HepG2 (cell line): Measurements from ENCODE around the gene SLC25A23. TPM values are rescaled to one million over a fixed set of nuclear protein-coding genes. Genes with fewer than 3 reads are reported as not detected.

ENCODE experiments used
- ATAC-seq: fragments of 200-7000 bp; cut with Tn5 transposase; 3 replicates; pipeline ENCODE4 v1.9.1; 2020; ENCODE audit warnings: mild to moderate bottlenecking, moderate library complexity
- BruUV-seq: library from RNA; stranded (reverse); fragments of 400-500 nt; replicated peaks from 2 replicates; lab custom pipeline; 2021; lab: Mats Ljungman, UMichigan
- CTCF ChIA-PET: fragments of 300-600 bp; formaldehyde crosslinking; extraction: SDS; loops from one replicate; lab custom pipeline; 2021; ENCODE audit warnings: low total read pairs, inconsistent platforms, low intra/inter-chr PET ratio; lab: Yijun Ruan, JAX
- POLR2A ChIA-PET: fragments of 350-600 bp; sonication (Branson Sonifier 250); formaldehyde crosslinking; loops from one replicate; lab custom pipeline; 2020; ENCODE audit warnings: antibody characterized with exemption, inconsistent platforms; lab: Yijun Ruan, JAX
- DNase-seq: peaks from one replicate; pipeline ENCODE4 v3.0.0-alpha.2; 2015; ENCODE audit warnings: low spot score
- FAIRE-seq: peaks from 3 replicates; lab custom pipeline; 2011; peaks lifted over from hg19 to GRCh38; lab: Jason Lieb, UNC
- H2AFZ ChIP-seq: one replicate; pipeline ENCODE4 v1.6.1; 2011; ENCODE audit warnings: low read length, inconsistent platforms
- H3K27ac ChIP-seq: fragments of 300-600 bp; 3 replicates; pipeline ENCODE4 v1.8.0; 2011; ENCODE audit warnings: mixed run types, mild to moderate bottlenecking, mixed read lengths, low read length, inconsistent platforms; ENCODE audit not compliant: insufficient read depth; ENCODE audit errors: extremely low read length
- H3K27me3 ChIP-seq, 2 experiments: fragments of 200-600 bp in 1 of 2; 2 replicates in 1 of 2; 3 replicates in 1 of 2; pipeline versions ENCODE4 v1.6.0 to v1.8.0; 2011; ENCODE audit warnings: low read length in 2 of 2, mild to moderate bottlenecking in 2 of 2, moderate library complexity in 2 of 2, inconsistent platforms in 1 of 2; ENCODE audit not compliant: insufficient read depth in 2 of 2, control insufficient read depth in 1 of 2
- H3K36me3 ChIP-seq, 2 experiments: fragments of 200-600 bp in 1 of 2; replicated peaks in 1 of 2; 2 replicates in 1 of 2; 3 replicates in 1 of 2; pipeline versions ENCODE4 v1.5.1 to v1.8.0; 2011; ENCODE audit warnings: low read length in 2 of 2, inconsistent platforms in 1 of 2; ENCODE audit not compliant: insufficient read depth in 2 of 2, control insufficient read depth in 1 of 2
- H3K4me1 ChIP-seq: 2 replicates; pipeline ENCODE4 v1.5.1; 2012; ENCODE audit warnings: low read length, inconsistent platforms; ENCODE audit not compliant: insufficient read depth
- H3K4me2 ChIP-seq: 2 replicates; pipeline ENCODE4 v1.6.0; 2011; ENCODE audit warnings: low read depth, low read length, inconsistent platforms
- H3K4me3 ChIP-seq, 3 experiments: fragments of 200-600 bp in 1 of 3; sonication (generic), shearing (Covaris generic) in 1 of 3; replicated peaks in 1 of 3; 2 replicates each; pipeline ENCODE4 v1.5.1; 2011 to 2016; ENCODE audit warnings: low read length in 3 of 3, inconsistent platforms in 2 of 3, low read depth in 2 of 3, mild to moderate bottlenecking in 2 of 3, control low read depth in 1 of 3, mixed read lengths in 1 of 3; ENCODE audit not compliant: insufficient read depth in 1 of 3
- H3K79me2 ChIP-seq: one replicate; pipeline ENCODE4 v1.6.1; 2011; ENCODE audit warnings: low read length, inconsistent platforms; ENCODE audit not compliant: insufficient read depth
- H3K9ac ChIP-seq: 2 replicates; pipeline ENCODE4 v1.6.0; 2011; ENCODE audit warnings: mild to moderate bottlenecking, low read depth, low read length, inconsistent platforms; ENCODE audit not compliant: insufficient read depth
- H3K9me3 ChIP-seq: 2 replicates; pipeline ENCODE4 v1.5.1; 2012; ENCODE audit warnings: mild to moderate bottlenecking, low read length
- H4K20me1 ChIP-seq: 2 replicates; pipeline ENCODE4 v1.6.0; 2011; ENCODE audit warnings: inconsistent platforms, mild to moderate bottlenecking, low read length, moderate library complexity; ENCODE audit not compliant: insufficient read depth
- CREM ChIP-seq, 2 experiments: sonication (generic) in 1 of 2; formaldehyde crosslinking in 1 of 2; IDR thresholded peaks; 2 replicates each; pipeline versions ENCODE4 v1.4.0 to v1.6.1; 2016 to 2020; ENCODE audit warnings: antibody characterized with exemption in 1 of 2, mild to moderate bottlenecking in 1 of 2, missing genetic modification reagents in 1 of 2
- FOXP1 ChIP-seq, 2 experiments: fragments of 450-650 bp in 1 of 2; IDR thresholded peaks; 2 replicates each; pipeline ENCODE4 v1.6.1; 2017 to 2018; ENCODE audit warnings: antibody characterized with exemption in 1 of 2
- MEIS1 ChIP-seq: sonication (generic); formaldehyde crosslinking; IDR thresholded peaks from 2 replicates; pipeline ENCODE4 v1.9.0; 2021; ENCODE audit warnings: mild to moderate bottlenecking, missing genetic modification reagents, moderate library complexity, borderline replicate concordance
- MXD4 ChIP-seq: IDR thresholded peaks from 2 replicates; pipeline ENCODE4 v1.6.1; 2016; ENCODE audit warnings: mild to moderate bottlenecking, missing biosample characterization, missing genetic modification reagents
- NCOR1 ChIP-seq: fragments of 200-600 bp; sonication (generic); IDR thresholded peaks from 2 replicates; pipeline ENCODE4 v1.7.0; 2017; ENCODE audit warnings: antibody characterized with exemption, low read length, borderline replicate concordance
- NRL ChIP-seq: sonication (generic); formaldehyde crosslinking; IDR thresholded peaks from 2 replicates; pipeline ENCODE4 v1.5.0; 2020; ENCODE audit warnings: missing genetic modification reagents, mild to moderate bottlenecking, moderate library complexity, borderline replicate concordance
- RFXANK ChIP-seq: IDR thresholded peaks from 2 replicates; pipeline ENCODE4 v1.6.1; 2016
- SOX6 ChIP-seq, 2 experiments: fragments of 450-650 bp in 1 of 2; sonication (generic) in 1 of 2; formaldehyde crosslinking in 1 of 2; IDR thresholded peaks; 2 replicates each; pipeline versions ENCODE4 v1.4.0 to v1.6.1; 2017 to 2020; ENCODE audit warnings: antibody characterized with exemption in 1 of 2, mild to moderate bottlenecking in 1 of 2, missing genetic modification reagents in 1 of 2
- TOPORS ChIP-seq: sonication (generic); formaldehyde crosslinking; IDR thresholded peaks from 2 replicates; pipeline ENCODE4 v1.8.0; 2023; ENCODE audit warnings: mild to moderate bottlenecking, missing genetic modification reagents
- ZMAT3 ChIP-seq: sonication (generic); formaldehyde crosslinking; conservative IDR thresholded peaks from 2 replicates; pipeline ENCODE4 v1.7.0; 2021; ENCODE audit warnings: missing genetic modification reagents
- ZNF20 ChIP-seq: sonication (generic); formaldehyde crosslinking; IDR thresholded peaks from 2 replicates; pipeline ENCODE4 v1.4.0; 2020; ENCODE audit warnings: mild to moderate bottlenecking, moderate library complexity, missing genetic modification reagents
- ZNF3 ChIP-seq: IDR thresholded peaks from 2 replicates; pipeline ENCODE4 v1.7.0; 2017; ENCODE audit warnings: inconsistent platforms
- ZNF501 ChIP-seq: sonication (generic); formaldehyde crosslinking; IDR thresholded peaks from 2 replicates; pipeline ENCODE4 v1.5.1; 2020; ENCODE audit warnings: mild to moderate bottlenecking, moderate library complexity, missing genetic modification reagents
- ZNF644 ChIP-seq: IDR thresholded peaks from 2 replicates; pipeline ENCODE4 v1.6.1; 2016; ENCODE audit warnings: low read depth
- ZNF749 ChIP-seq: sonication (generic); formaldehyde crosslinking; IDR thresholded peaks from 2 replicates; pipeline ENCODE4 v1.8.0; 2022; ENCODE audit warnings: mild to moderate bottlenecking, missing genetic modification reagents, moderate library complexity, borderline replicate concordance
- WGBS: methylation state at CpG from one replicate; pipeline ENCODE4 v1.1.6; 2017; ENCODE audit warnings: low lambda C conversion rate; 5-methylcytosine and 5-hydroxymethylcytosine counted together
- in situ Hi-C: cut with HindIII; loops from 2 replicates; pipeline ENCODE4 v1.10.0; 2017; ENCODE audit warnings: low pct_unique_long_range_greater_than_20kb; ENCODE audit not compliant: extremely low pct_ligation_motif_present
- intact Hi-C: fragments of 100-400 bp; cut with micrococcal nuclease; formaldehyde crosslinking; loops from one replicate; pipeline ENCODE4 v1.10.0; 2022; ENCODE audit not compliant: unreplicated experiment
- polyA plus RNA-seq, 8 experiments: library from polyadenylated mRNA; depleted of rRNA in 3 of 8; stranded (reverse) in 7 of 8; unstranded in 1 of 8; fragments of >200 nt; fragmentation: Illumina TruSeq in 4 of 8; extraction: Trizol in 4 of 8; gene quantifications; 2 replicates each; pipeline versions ENCODE4 v1.2.1 to v1.2.3, GENCODE V29; 2011 to 2016; ENCODE audit warnings: low read depth in 4 of 8, missing spikeins in 1 of 8, mixed read lengths in 1 of 8; ENCODE audit not compliant: insufficient read depth in 1 of 8
- total RNA-seq, 5 experiments: library from RNA; depleted of rRNA; stranded (reverse); fragments of >200 nt; fragmentation: Illumina TruSeq; extraction: Trizol; gene quantifications; 2 replicates each; pipeline ENCODE4 v1.2.3, GENCODE V29; 2016; ENCODE audit warnings: low read depth in 1 of 5
- TF ChIP-seq, protein P1 (sequence below): sonication (generic); formaldehyde crosslinking; IDR thresholded peaks from 2 replicates; pipeline ENCODE4 v1.8.0; 2022; ENCODE audit warnings: mild to moderate bottlenecking, missing genetic modification reagents, moderate library complexity
- TF ChIP-seq, protein P2 (sequence below): sonication (generic); IDR thresholded peaks from 2 replicates; pipeline ENCODE4 v1.6.1; 2016; ENCODE audit warnings: low read depth, borderline replicate concordance
- TF ChIP-seq, protein P3 (sequence below): sonication (generic); formaldehyde crosslinking; IDR thresholded peaks from 2 replicates; pipeline ENCODE4 v1.4.0; 2020; ENCODE audit warnings: missing genetic modification reagents
- TF ChIP-seq, protein P4 (sequence below): IDR thresholded peaks from 2 replicates; pipeline ENCODE4 v1.6.1; 2012; ENCODE audit warnings: inconsistent platforms

Gene SLC25A23
- total and polyA plus RNA-seq, 2 of the 13 experiments (the other 11 are each of a cell fraction or from before 2014, with no cell fraction given) = 12.4 to 15.2 TPM

DNA sequence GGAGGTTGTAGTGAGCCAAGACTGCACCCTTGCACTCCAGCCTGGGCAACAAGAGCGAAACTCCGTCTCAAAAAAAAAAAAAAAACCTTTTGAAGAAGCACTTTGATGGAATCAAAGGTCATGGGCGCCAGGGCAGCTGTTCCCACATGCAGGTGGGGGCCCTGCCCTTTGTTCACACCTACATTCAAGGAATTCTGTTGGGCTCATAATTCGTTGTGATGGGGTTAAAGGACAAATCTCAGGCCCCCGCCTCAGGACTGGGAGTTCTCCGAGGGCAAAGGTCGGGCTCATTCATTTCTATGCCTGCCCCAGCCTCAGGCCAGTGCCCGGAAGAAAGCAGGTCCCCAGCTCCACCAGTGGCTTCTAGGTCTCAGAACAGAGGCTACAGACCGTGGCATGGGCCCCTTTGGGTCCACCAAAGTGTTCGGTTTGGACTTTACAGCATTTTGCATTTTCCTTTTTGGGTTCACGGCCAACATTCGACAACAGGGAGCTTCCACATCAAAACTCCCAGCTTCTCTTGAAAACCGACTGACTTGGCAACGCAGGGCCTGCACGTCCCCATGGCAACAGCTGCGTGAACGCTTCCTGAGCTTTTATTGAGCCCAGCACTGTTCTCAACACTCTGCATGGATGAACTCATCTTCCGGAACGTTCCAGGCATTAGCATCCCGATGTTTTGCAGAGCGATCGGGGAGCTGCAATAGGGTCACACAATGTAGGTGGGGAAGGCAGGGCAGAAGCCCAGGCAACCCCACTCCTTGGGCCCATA lies 56.6 kb downstream of the SLC25A23 start (continued):
- TF ChIP-seq SOX6 (IDR thresholded peaks at IDR 0.05) (no peak), SOX6 (CRISPR knock-in tag; IDR thresholded peaks at IDR 0.05) (peak; percentile 75), CREM (IDR thresholded peaks at IDR 0.05) (peak; percentile 52; the same call in 1 of the 2 replicates), CREM (CRISPR knock-in tag; IDR thresholded peaks at IDR 0.05) (no peak), NCOR1 (peak; percentile 71), ZNF501 (peak; percentile 41; the same call in 1 of the 2 replicates), RFXANK (CRISPR knock-in tag) (peak; percentile 96)
- TF ChIP-seq, protein P1, sequence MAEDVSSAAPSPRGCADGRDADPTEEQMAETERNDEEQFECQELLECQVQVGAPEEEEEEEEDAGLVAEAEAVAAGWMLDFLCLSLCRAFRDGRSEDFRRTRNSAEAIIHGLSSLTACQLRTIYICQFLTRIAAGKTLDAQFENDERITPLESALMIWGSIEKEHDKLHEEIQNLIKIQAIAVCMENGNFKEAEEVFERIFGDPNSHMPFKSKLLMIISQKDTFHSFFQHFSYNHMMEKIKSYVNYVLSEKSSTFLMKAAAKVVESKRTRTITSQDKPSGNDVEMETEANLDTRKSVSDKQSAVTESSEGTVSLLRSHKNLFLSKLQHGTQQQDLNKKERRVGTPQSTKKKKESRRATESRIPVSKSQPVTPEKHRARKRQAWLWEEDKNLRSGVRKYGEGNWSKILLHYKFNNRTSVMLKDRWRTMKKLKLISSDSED (CRISPR knock-in tag) = 0 out of 2 replicates have a peak, but pooled peaks have one; percentile 44
- TF ChIP-seq, all 625 proteins: peak for 90

DNA sequence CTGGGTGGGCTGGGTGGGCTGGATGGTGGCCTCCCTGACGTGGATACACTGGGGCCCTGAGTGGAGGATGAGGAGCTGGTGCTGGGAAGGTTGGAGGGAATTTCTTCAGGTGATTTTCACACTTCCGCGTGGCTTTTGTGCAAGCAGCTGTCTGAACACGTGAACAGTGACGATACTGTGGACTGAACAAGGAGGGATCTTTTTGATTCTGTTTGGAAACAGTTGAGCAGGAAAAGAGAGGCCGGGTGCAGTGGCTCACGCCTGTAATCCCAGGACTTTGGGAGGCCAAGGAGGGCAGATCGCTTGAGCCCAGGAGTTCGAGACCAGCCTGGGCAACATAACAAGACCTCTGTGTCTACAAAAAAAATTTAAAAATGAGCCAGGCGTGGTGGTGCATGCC lies 57.5 kb downstream of the SLC25A23 start:
- POLR2A ChIA-PET = interaction anchor here (0.6 to 3.3 kb wide), 5 partner anchors 9 to 572 kb away, joined by 3 to 17 read pairs (median 5); partner anchors contain the start of genes ALKBH7, CLPP and GTF2F1
- 12% methylated on average over 8 of the region's 10 CpGs for WGBS
- H4K20me1 ChIP-seq = no peaks in the 10 kb centered on the region
- CTCF ChIA-PET = no interaction called here
- FAIRE-seq = no peak
- no peaks in the 10 kb centered on the region for H3K27me3 ChIP-seq
- no peak overlapping the region for H3K27ac ChIP-seq
- no peaks in the 10 kb centered on the region for H3K36me3 ChIP-seq
- peak overlapping the region in 1 of 3 experiments; percentile 50; a peak in 1 of 6 replicates for H3K4me3 ChIP-seq
- no peak for DNase-seq
- H3K9ac ChIP-seq = no peak overlapping the region
- peak overlapping the region; percentile 74 for H3K4me2 ChIP-seq
- peaks cover 18% of the 10 kb centered on the region for H3K4me1 ChIP-seq
- in situ Hi-C loops = no loop called here
- no peaks in the 10 kb centered on the region for H3K79me2 ChIP-seq
- H3K9me3 ChIP-seq = no peaks in the 10 kb centered on the region
- BruUV-seq = no TSS peak
- no peak for ATAC-seq
- H2AFZ ChIP-seq = no peak overlapping the region
- intact Hi-C loops = no loop called here
- TF ChIP-seq MXD4 (CRISPR knock-in tag) = no peak
- TF ChIP-seq MEIS1 (CRISPR knock-in tag) = no peak
- TF ChIP-seq NRL (CRISPR knock-in tag) = no peak
- TF ChIP-seq, protein P2, sequence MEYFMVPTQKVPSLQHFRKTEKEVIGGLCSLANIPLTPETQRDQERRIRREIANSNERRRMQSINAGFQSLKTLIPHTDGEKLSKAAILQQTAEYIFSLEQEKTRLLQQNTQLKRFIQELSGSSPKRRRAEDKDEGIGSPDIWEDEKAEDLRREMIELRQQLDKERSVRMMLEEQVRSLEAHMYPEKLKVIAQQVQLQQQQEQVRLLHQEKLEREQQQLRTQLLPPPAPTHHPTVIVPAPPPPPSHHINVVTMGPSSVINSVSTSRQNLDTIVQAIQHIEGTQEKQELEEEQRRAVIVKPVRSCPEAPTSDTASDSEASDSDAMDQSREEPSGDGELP = peak; percentile 54; the same call in 1 of the 2 replicates
- TF ChIP-seq, protein P3, sequence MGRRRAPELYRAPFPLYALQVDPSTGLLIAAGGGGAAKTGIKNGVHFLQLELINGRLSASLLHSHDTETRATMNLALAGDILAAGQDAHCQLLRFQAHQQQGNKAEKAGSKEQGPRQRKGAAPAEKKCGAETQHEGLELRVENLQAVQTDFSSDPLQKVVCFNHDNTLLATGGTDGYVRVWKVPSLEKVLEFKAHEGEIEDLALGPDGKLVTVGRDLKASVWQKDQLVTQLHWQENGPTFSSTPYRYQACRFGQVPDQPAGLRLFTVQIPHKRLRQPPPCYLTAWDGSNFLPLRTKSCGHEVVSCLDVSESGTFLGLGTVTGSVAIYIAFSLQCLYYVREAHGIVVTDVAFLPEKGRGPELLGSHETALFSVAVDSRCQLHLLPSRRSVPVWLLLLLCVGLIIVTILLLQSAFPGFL (CRISPR knock-in tag) = no peak
- no peak for TF ChIP-seq ZNF20 (CRISPR knock-in tag)
- TF ChIP-seq ZNF644 (CRISPR knock-in tag) = no peak
- TF ChIP-seq ZMAT3 (CRISPR knock-in tag) = 0 out of 2 replicates have a peak, but pooled peaks have one; percentile 3
- TF ChIP-seq, protein P4, sequence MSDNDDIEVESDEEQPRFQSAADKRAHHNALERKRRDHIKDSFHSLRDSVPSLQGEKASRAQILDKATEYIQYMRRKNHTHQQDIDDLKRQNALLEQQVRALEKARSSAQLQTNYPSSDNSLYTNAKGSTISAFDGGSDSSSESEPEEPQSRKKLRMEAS = peak; percentile 32; the same call in 1 of the 2 replicates
- no peak for TF ChIP-seq ZNF749 (CRISPR knock-in tag)
- no peak for TF ChIP-seq TOPORS (CRISPR knock-in tag)
- TF ChIP-seq FOXP1 (IDR thresholded peaks at IDR 0.05) = no peak
- no peak for TF ChIP-seq FOXP1 (CRISPR knock-in tag; IDR thresholded peaks at IDR 0.05)
- TF ChIP-seq ZNF3 (CRISPR knock-in tag) = no peak
